Right lobe of liver (tissue), 6 donors: Measurements from ENCODE around the gene CD46. TPM values are rescaled to one million over a fixed set of nuclear protein-coding genes. Genes with fewer than 3 reads are reported as not detected.
"Not testable (repeated sequence)": the region's sequence is repeated elsewhere in the genome, so short reads cannot be mapped to it uniquely, and the experiment has no call there.

Experiments used
- ATAC-seq, 4 donors: fragments of 200-7000 bp; cut with Tn5 transposase; one replicate each; pipeline ENCODE4 v1.9.1; 2020; ENCODE audit warnings: mild to moderate bottlenecking in 4 of 4, moderate library complexity in 4 of 4
- DNase-seq, 3 donors: peaks; one replicate each; pipeline ENCODE4 v3.0.0-alpha.2; 2020
- H3K27ac ChIP-seq, 3 donors: fragments of 200-600 bp; one replicate each; pipeline ENCODE4 v1.8.0; 2022
- H3K27me3 ChIP-seq, 2 donors: fragments of 200-600 bp; one replicate each; pipeline ENCODE4 v1.8.0; 2022
- H3K36me3 ChIP-seq, 4 donors: fragments of 200-600 bp; sonication (generic) in 1 of 4; one replicate each; pipeline versions ENCODE4 v1.5.1 to v1.8.0; 2017 to 2022; ENCODE audit warnings: control low read depth in 1 of 4
- H3K4me1 ChIP-seq, 4 donors: fragments of 200-600 bp; sonication (generic) in 1 of 4; one replicate each; pipeline versions ENCODE4 v1.5.1 to v1.8.0; 2017 to 2022; ENCODE audit warnings: control low read depth in 1 of 4
- H3K4me3 ChIP-seq, 3 donors: fragments of 200-600 bp; one replicate each; pipeline ENCODE4 v1.8.0; 2022
- H3K9me3 ChIP-seq, 4 donors: fragments of 200-600 bp; sonication (generic) in 1 of 4; one replicate each; pipeline versions ENCODE4 v1.5.1 to v1.8.0; 2017 to 2022; ENCODE audit warnings: control low read depth in 1 of 4
- POLR2A ChIP-seq: fragments of 450-650 bp; IDR thresholded peaks from one replicate; pipeline ENCODE4 v1.6.1; 2017; ENCODE audit warnings: antibody characterized with exemption, mild to moderate bottlenecking
- WGBS: methylation state at CpG from one replicate; pipeline ENCODE4 v1.1.6; 2018; ENCODE audit warnings: low coverage, low lambda C conversion rate; ENCODE audit not compliant: insufficient coverage; ENCODE audit errors: missing lambda C conversion rate; 5-methylcytosine and 5-hydroxymethylcytosine counted together
- intact Hi-C, 2 donors: fragments of 100-400 bp; cut with DNase I; formaldehyde crosslinking; loops; one replicate each; pipeline versions ENCODE4 v1.11.2 to v1.14.1; 2022
- total RNA-seq, 6 experiments: library from RNA; depleted of rRNA in 2 of 6; stranded (reverse); fragments of >200 nt in 2 of 6; fragmentation: NEBNext Ultra II Directional in 3 of 6; extraction: Animal tissue kit (Norgen Biotek cat#: 25700) in 3 of 6; gene quantifications; one replicate each; pipeline versions ENCODE4 v1.1.0 to v1.2.4, GENCODE V29; 2016 to 2023
- TF ChIP-seq, protein P1 (sequence below), 4 donors: fragments of 200-600 bp in 3 of 4; fragments of 450-650 bp in 1 of 4; IDR thresholded peaks; one replicate each; pipeline versions ENCODE4 v1.5.1 to v1.8.0; 2016 to 2022; ENCODE audit warnings: antibody characterized with exemption in 4 of 4, mild to moderate bottlenecking in 2 of 4
- donor health status: DM: no; HTN: yes; CAD: no.
- donor health status: DM: no; HTN: no; CAD: no.
- donor health status: DM: no; HTN: no; CAD: no.
- donor health status: DM: no; HTN: yes; CAD: no.
- donor health status: DM: no; HTN: yes; CAD: no.

CD46 gene
- total RNA-seq, 6 experiments from 2014 or later = 99.3 to 133 (median 114) TPM

DNA sequence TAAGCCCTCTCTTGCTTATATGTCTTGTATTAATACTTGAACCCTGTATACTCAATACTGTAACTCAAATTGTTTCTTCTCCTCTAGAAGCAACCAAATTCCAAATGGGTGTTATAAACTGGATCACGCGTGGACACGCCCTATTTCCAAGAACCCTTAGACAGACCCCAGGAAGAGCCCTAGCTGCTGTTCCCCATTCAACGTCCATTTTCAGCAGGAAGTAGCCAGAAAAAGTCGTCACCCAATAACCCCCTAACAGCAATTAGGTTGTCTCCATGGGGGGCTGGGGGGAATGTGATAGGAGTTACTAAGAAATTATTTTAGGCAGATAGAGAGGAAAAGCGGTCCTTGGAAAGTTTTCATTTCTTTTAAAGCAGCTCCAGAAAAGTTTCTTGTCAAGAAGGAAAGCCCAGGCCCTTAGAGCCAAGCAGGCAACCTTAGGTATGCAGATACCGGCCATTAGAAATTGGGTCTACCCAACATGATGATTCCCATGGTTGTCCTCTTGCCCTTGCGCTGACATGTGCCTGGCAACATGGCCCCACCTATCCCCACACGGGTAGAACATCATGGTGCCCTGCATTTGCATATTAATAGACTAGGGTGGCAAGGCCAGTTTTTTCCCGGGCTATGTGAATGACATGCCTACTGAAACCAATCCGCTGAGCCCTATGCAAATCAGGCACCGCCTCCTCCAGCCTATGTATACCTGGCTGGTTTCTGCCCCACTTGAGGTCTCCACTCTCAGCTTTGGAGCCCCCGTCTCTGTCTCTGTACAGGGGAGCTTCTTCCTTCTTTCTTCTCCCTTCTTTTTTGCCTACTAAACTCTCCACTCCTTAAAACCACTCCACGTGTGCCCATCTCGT is 4.0 kb upstream of the CD46 start:
- DNase-seq (no peak), ATAC-seq (no peak)
- H3K4me1 ChIP-seq = peaks cover 0 to 9% (median 0%) of the 10 kb centered on the region in 4 donors
- TF ChIP-seq, protein P1, sequence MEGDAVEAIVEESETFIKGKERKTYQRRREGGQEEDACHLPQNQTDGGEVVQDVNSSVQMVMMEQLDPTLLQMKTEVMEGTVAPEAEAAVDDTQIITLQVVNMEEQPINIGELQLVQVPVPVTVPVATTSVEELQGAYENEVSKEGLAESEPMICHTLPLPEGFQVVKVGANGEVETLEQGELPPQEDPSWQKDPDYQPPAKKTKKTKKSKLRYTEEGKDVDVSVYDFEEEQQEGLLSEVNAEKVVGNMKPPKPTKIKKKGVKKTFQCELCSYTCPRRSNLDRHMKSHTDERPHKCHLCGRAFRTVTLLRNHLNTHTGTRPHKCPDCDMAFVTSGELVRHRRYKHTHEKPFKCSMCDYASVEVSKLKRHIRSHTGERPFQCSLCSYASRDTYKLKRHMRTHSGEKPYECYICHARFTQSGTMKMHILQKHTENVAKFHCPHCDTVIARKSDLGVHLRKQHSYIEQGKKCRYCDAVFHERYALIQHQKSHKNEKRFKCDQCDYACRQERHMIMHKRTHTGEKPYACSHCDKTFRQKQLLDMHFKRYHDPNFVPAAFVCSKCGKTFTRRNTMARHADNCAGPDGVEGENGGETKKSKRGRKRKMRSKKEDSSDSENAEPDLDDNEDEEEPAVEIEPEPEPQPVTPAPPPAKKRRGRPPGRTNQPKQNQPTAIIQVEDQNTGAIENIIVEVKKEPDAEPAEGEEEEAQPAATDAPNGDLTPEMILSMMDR (IDR thresholded peaks at IDR 0.05) = no peak
- no peak for TF ChIP-seq POLR2A
- 89% methylated on average over 11 of the region's 15 CpGs for WGBS
- H3K27me3 ChIP-seq = no peaks in the 10 kb centered on the region
- intact Hi-C loops = no loop called here
- H3K4me3 ChIP-seq = no peak overlapping the region
- H3K36me3 ChIP-seq = no peaks in the 10 kb centered on the region
- H3K9me3 ChIP-seq = no peaks in the 10 kb centered on the region
- no peak overlapping the region for H3K27ac ChIP-seq

GRCh38 chr1:207748737-207749528 is 2.9 kb upstream of the CD46 start:
- DNase-seq (no peak), ATAC-seq (no peak)
- Histone ChIP-seq H3K27me3 (no peaks in the 10 kb centered on the region), H3K4me1 (peaks cover 0 to 19% (median 5%) of the 10 kb centered on the region in 4 donors), H3K9me3 (no peaks in the 10 kb centered on the region), H3K36me3 (no peaks in the 10 kb centered on the region), H3K4me3 (no peak overlapping the region), H3K27ac (no peak overlapping the region)
- TF ChIP-seq, protein P1 (IDR thresholded peaks at IDR 0.05) = peak in 1 of 4 donors; percentile 4
- no peak for TF ChIP-seq POLR2A
- intact Hi-C loops = no loop called here
- 55% methylated on average over 2 of the region's 2 CpGs for WGBS

DNA sequence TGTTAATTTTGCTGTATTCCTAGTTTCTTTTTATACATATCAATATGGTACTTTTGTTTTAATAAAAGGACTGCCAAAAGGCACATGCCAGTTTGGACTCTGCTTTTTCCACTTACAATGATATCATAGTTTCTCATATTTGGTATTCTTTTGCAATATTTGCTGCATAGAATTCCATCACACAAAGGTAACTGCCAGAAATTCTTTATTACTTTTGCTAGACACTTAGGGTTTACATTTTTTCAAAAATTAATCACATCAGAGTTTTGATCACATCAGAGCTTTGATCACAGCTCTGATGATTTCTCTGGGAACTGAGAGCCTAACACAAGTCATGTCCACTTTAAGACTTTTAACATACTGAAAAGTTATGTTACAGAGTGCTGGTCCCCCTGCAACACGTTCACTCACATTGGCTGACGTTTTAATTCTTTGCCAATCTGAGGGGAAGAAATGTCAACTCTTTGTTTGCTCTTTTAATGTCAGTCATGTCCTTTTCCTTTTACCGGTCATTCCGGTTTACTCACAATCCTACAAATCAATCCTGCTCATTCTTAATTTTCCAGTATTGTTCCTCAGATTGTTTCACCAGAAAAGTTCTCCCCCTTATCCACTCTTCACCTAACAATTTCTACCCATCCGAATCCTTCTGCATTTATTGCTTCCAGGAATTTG is 1.1 kb upstream of the CD46 start:
- TF ChIP-seq, protein P1 (IDR thresholded peaks at IDR 0.05) = no peak
- TF ChIP-seq POLR2A = peak; percentile 16
- no peaks in the 10 kb centered on the region for H3K9me3 ChIP-seq
- ATAC-seq = no peak
- no peaks in the 10 kb centered on the region for H3K27me3 ChIP-seq
- H3K4me3 ChIP-seq = peak overlapping the region; percentile 22 to 91 (median 76)
- WGBS = 20% methylated on average over 5 of the region's 5 CpGs
- no peaks in the 10 kb centered on the region for H3K36me3 ChIP-seq
- peaks cover 0 to 38% (median 13%) of the 10 kb centered on the region in 4 donors for H3K4me1 ChIP-seq
- intact Hi-C loops = no loop called here
- peak overlapping the region; percentile 77 to 96 (median 84) for H3K27ac ChIP-seq
- no peak for DNase-seq

GRCh38 chr1:207751463-207751789 is 428 bp upstream of the CD46 start:
- Histone ChIP-seq H3K4me1 (peaks cover 0 to 44% (median 15%) of the 10 kb centered on the region in 4 donors), H3K4me3 (peak overlapping the region; percentile 22 to 91 (median 76)), H3K27ac (peak overlapping the region; percentile 77 to 96 (median 84))
- ATAC-seq = peak in 2 of 4 donors; percentile 1 to 9
- DNase-seq, H3K36me3 ChIP-seq, intact Hi-C loops, H3K27me3 ChIP-seq, H3K9me3 ChIP-seq: not testable (repeated sequence)
- WGBS = 13% methylated on average over 7 of the region's 7 CpGs
